Gastroesophageal sphincter (tissue), 3 donors: ENCODE results near the gene YDJC.

ENCODE experiments used
- CTCF ChIP-seq, 4 experiments: fragments of 200-600 bp in 2 of 4; fragments of 450-650 bp in 2 of 4; sonication (generic) in 1 of 4; IDR thresholded peaks; one replicate each; pipeline ENCODE4 v1.5.1; 2017 to 2019; ENCODE audit warnings: antibody characterized with exemption in 4 of 4, mild to moderate bottlenecking in 2 of 4, moderate library complexity in 2 of 4
- POLR2A ChIP-seq, 2 donors: fragments of 450-650 bp; IDR thresholded peaks; one replicate each; pipeline ENCODE4 v1.6.1; 2017; ENCODE audit warnings: antibody characterized with exemption in 2 of 2, mild to moderate bottlenecking in 2 of 2, moderate library complexity in 1 of 2

GRCh38 chr22:21585389-21585788 lies 44.4 kb downstream of the YDJC start:
- no peak for TF ChIP-seq CTCF (IDR thresholded peaks at IDR 0.05)
- TF ChIP-seq POLR2A (IDR thresholded peaks at IDR 0.05): no peak
